ENCODE results near the gene PLEKHH1. TPM values are rescaled to one million over a fixed set of nuclear protein-coding genes. Genes with fewer than 3 reads are reported as not detected.

The PLEKHH1 gene
- total and polyA plus RNA-seq, 9 of the 15 experiments (the other 6 are each of a cell fraction or from before 2014, with no cell fraction given), result 0.76 to 5.9 (median 2.9) TPM

GRCh38 chr14:67636361-67636919, 103.3 kb downstream of the PLEKHH1 start (continued):
- TF ChIP-seq GATA2 (CRISPR knock-in tag; IDR thresholded peaks at IDR 0.05) (peak; percentile 77; the same call in 1 of the 2 replicates), ATF3 (IDR thresholded peaks at IDR 0.05) (peak; percentile 99), ATF3 (CRISPR knock-in tag; conservative IDR thresholded peaks at IDR 0.05) (peak; percentile 97), NCOA2 (IDR thresholded peaks at IDR 0.05; ENCODE audit: partially characterized antibody in 2 of 2) (peak; percentile 83 to 84), PYGO2 (tag; IDR thresholded peaks at IDR 0.05) (peak; percentile 49; the same call in 1 of the 2 replicates), E2F8 (IDR thresholded peaks at IDR 0.05; ENCODE audit: low read depth, partially characterized antibody) (peak; percentile 64), FOXK2 (conservative IDR thresholded peaks at IDR 0.05 in 1 of 2, IDR thresholded peaks at IDR 0.05 in 1 of 2; ENCODE audit: low read depth in 2 of 2) (peak; percentile 87 to 89), JUND (IDR thresholded peaks at IDR 0.05; ENCODE audit: borderline replicate concordance, low read depth, low read length) (peak; percentile 94), JUND (tag; IDR thresholded peaks at IDR 0.05; ENCODE audit: borderline replicate concordance, low read depth, low read length) (peak; percentile 85; the same call in 2 of the 3 replicates), NFIX (CRISPR knock-in tag; IDR thresholded peaks at IDR 0.05; ENCODE audit: low read depth) (no peak), DPF2 (IDR thresholded peaks at IDR 0.05) (peak; percentile 96), PKNOX1 (IDR thresholded peaks at IDR 0.05) (peak; percentile 39; the same call in 1 of the 2 replicates), ZNF311 (CRISPR knock-in tag; IDR thresholded peaks at IDR 0.05) (0 out of 2 replicates have a peak, but pooled peaks have one; percentile 17), MNT (conservative IDR thresholded peaks at IDR 0.05) (peak in 1 of 2 experiments; percentile 83; a peak in 2 of 4 replicates), WHSC1 (IDR thresholded peaks at IDR 0.05; ENCODE audit: low read length) (no peak), ZNF589 (CRISPR knock-in tag; IDR thresholded peaks at IDR 0.05; ENCODE audit: low read depth) (peak; percentile 96), SRSF3 (IDR thresholded peaks at IDR 0.05; ENCODE audit: insufficient read depth, low read length) (no peak), CEBPG (CRISPR knock-in tag; IDR thresholded peaks at IDR 0.05) (peak; percentile 100), CEBPG (tag; conservative IDR thresholded peaks at IDR 0.05 in 1 of 2, IDR thresholded peaks at IDR 0.05 in 1 of 2) (peak; percentile 84 to 99), ZNF586 (CRISPR knock-in tag; conservative IDR thresholded peaks at IDR 0.05) (peak; percentile 85), PHB2 (IDR thresholded peaks at IDR 0.05; ENCODE audit: low read depth) (peak; percentile 88), ZNF695 (CRISPR knock-in tag; IDR thresholded peaks at IDR 0.05) (no peak)

All from K562 (cell line).